ENCODE measurements around the gene NEU3. TPM values are rescaled to one million over a fixed set of nuclear protein-coding genes. Genes with fewer than 3 reads are reported as not detected.
A peak's percentile ranks its signal among the peaks of the same experiment; 100 is the strongest.

The NEU3 gene
- total RNA-seq, 1 donor from 2014 or later, result 6.6 TPM

- DNase-seq, result peak; percentile 99
- Mint-ChIP-seq H3K36me3 (ENCODE audit: unreplicated experiment) (no peaks in the 10 kb centered on the region), H3K9me3 (ENCODE audit: unreplicated experiment) (peaks cover 4% of the 10 kb centered on the region), H3K4me3 (ENCODE audit: unreplicated experiment) (peak within 1 kb of the TSS; percentile 99), H3K27ac (ENCODE audit: unreplicated experiment) (peak within 1 kb of the TSS; percentile 98), H3K27me3 (ENCODE audit: unreplicated experiment) (peaks cover 9% of the 10 kb centered on the region), H3K4me1 (ENCODE audit: low read depth, unreplicated experiment) (peaks cover 10% of the 10 kb centered on the region)
- TF ChIP-seq, protein P1, sequence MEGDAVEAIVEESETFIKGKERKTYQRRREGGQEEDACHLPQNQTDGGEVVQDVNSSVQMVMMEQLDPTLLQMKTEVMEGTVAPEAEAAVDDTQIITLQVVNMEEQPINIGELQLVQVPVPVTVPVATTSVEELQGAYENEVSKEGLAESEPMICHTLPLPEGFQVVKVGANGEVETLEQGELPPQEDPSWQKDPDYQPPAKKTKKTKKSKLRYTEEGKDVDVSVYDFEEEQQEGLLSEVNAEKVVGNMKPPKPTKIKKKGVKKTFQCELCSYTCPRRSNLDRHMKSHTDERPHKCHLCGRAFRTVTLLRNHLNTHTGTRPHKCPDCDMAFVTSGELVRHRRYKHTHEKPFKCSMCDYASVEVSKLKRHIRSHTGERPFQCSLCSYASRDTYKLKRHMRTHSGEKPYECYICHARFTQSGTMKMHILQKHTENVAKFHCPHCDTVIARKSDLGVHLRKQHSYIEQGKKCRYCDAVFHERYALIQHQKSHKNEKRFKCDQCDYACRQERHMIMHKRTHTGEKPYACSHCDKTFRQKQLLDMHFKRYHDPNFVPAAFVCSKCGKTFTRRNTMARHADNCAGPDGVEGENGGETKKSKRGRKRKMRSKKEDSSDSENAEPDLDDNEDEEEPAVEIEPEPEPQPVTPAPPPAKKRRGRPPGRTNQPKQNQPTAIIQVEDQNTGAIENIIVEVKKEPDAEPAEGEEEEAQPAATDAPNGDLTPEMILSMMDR (IDR thresholded peaks at IDR 0.05; ENCODE audit: partially characterized antibody, unreplicated experiment), result no peak
Measured at GRCh38 chr11:74948898-74949752, 39.6 kb upstream of the NEU3 start, which contains the start of the genes SPCS2 and XRRA1. TSS of gene SPCS2 (plus strand) at chr11:74949266. CDS start at chr11:74949286, 20 bp downstream. TSS of gene XRRA1 (minus strand) at chr11:74949091. CDS start at chr11:74940878, 8,213 bp downstream.

DNA sequence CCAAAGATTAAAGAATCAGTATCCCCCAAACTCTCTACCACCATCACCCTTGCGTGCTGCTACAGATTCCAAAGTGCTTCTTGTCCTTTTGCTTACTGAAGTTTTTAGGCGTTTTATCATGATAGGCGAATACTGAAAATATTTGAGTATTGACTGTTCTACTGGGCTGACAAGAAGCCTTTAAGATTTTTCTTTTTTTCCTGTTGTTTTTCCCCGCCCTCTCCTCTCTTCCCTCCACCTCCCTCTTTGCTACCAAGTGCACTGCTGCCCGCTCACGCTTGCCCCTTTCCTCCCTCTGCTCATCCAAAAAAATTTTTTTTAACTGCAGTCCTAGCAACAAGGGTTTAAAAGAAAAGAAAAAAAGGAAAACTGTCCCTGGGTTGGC, 39.0 kb upstream of the NEU3 start:
- Mint-ChIP-seq H3K4me3 (ENCODE audit: unreplicated experiment) (peak overlapping the region; percentile 99), H3K9me3 (ENCODE audit: unreplicated experiment) (peaks cover 4% of the 10 kb centered on the region), H3K36me3 (ENCODE audit: unreplicated experiment) (no peaks in the 10 kb centered on the region), H3K27ac (ENCODE audit: unreplicated experiment) (peak overlapping the region; percentile 98), H3K27me3 (ENCODE audit: unreplicated experiment) (peaks cover 9% of the 10 kb centered on the region), H3K4me1 (ENCODE audit: low read depth, unreplicated experiment) (peaks cover 10% of the 10 kb centered on the region)
- DNase-seq, result no peak
- TF ChIP-seq, protein P1 (IDR thresholded peaks at IDR 0.05; ENCODE audit: partially characterized antibody, unreplicated experiment), result no peak

- H3K27me3 Mint-ChIP-seq (ENCODE audit: unreplicated experiment), result peaks cover 9% of the 10 kb centered on the region
- peaks cover 4% of the 10 kb centered on the region for H3K9me3 Mint-ChIP-seq (ENCODE audit: unreplicated experiment)
- TF ChIP-seq, protein P1 (IDR thresholded peaks at IDR 0.05; ENCODE audit: partially characterized antibody, unreplicated experiment), result no peak
- peak overlapping the region; percentile 99 for H3K4me3 Mint-ChIP-seq (ENCODE audit: unreplicated experiment)
- DNase-seq, result no peak
- H3K36me3 Mint-ChIP-seq (ENCODE audit: unreplicated experiment), result no peaks in the 10 kb centered on the region
- H3K27ac Mint-ChIP-seq (ENCODE audit: unreplicated experiment), result peak overlapping the region; percentile 98
- peaks cover 10% of the 10 kb centered on the region for H3K4me1 Mint-ChIP-seq (ENCODE audit: low read depth, unreplicated experiment)
Measured at GRCh38 chr11:74950374-74950969, 38.3 kb upstream of the NEU3 start.

- H3K4me3 Mint-ChIP-seq (ENCODE audit: unreplicated experiment), result no peak overlapping the region
- no peak overlapping the region for H3K27ac Mint-ChIP-seq (ENCODE audit: unreplicated experiment)
- TF ChIP-seq, protein P1 (IDR thresholded peaks at IDR 0.05; ENCODE audit: partially characterized antibody, unreplicated experiment), result no peak
- no peaks in the 10 kb centered on the region for H3K36me3 Mint-ChIP-seq (ENCODE audit: unreplicated experiment)
- no peak for DNase-seq
- peaks cover 4% of the 10 kb centered on the region for H3K9me3 Mint-ChIP-seq (ENCODE audit: unreplicated experiment)
- peaks cover 10% of the 10 kb centered on the region for H3K4me1 Mint-ChIP-seq (ENCODE audit: low read depth, unreplicated experiment)
- H3K27me3 Mint-ChIP-seq (ENCODE audit: unreplicated experiment), result peaks cover 9% of the 10 kb centered on the region
Measured at GRCh38 chr11:74951226-74951625, 37.5 kb upstream of the NEU3 start.

DNA sequence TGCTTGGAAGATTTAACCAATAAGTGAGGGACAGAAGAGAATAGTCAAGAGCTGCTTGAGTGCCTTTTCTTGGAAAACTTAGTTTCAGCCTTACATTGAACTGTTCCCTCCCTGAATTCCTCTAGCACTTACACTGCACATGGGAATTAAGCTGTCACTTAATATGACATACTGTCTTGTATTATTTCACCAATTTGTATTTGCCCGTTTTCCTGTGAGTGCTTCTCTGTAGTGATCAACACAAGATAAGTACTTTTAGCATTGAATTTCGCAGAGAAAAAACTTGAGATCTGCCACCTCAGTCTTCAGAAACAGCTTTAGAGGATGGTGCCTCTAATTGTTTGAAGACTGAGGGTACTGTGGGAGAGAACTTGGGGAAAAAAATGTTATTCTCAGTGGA, 36.0 kb upstream of the NEU3 start:
- peaks cover 9% of the 10 kb centered on the region for H3K27me3 Mint-ChIP-seq (ENCODE audit: unreplicated experiment)
- TF ChIP-seq, protein P1 (IDR thresholded peaks at IDR 0.05; ENCODE audit: partially characterized antibody, unreplicated experiment), result no peak
- no peak overlapping the region for H3K27ac Mint-ChIP-seq (ENCODE audit: unreplicated experiment)
- peaks cover 4% of the 10 kb centered on the region for H3K9me3 Mint-ChIP-seq (ENCODE audit: unreplicated experiment)
- H3K36me3 Mint-ChIP-seq (ENCODE audit: unreplicated experiment), result no peaks in the 10 kb centered on the region
- peaks cover 14% of the 10 kb centered on the region for H3K4me1 Mint-ChIP-seq (ENCODE audit: low read depth, unreplicated experiment)
- DNase-seq, result no peak
- H3K4me3 Mint-ChIP-seq (ENCODE audit: unreplicated experiment), result no peak overlapping the region
